Pancreas (tissue), 10 donors: ENCODE results near the gene NOXRED1. TPM values are rescaled to one million over a fixed set of nuclear protein-coding genes. Genes with fewer than 3 reads are reported as not detected.

Experiments used
- ATAC-seq, 4 donors: fragments of 200-7000 bp; cut with Tn5 transposase; one replicate each; pipeline versions ENCODE4 v1.8.0 to v1.9.1; 2020; ENCODE audit warnings: mild to moderate bottlenecking in 4 of 4, moderate library complexity in 4 of 4
- DNase-seq, 6 donors: peaks; one replicate each; pipeline ENCODE4 v3.0.0-alpha.2; 2020
- FAIRE-seq: peaks from 2 replicates; lab custom pipeline; 2012; peaks lifted over from hg19 to GRCh38; lab: Jason Lieb, UNC
- H3K27ac ChIP-seq, 4 donors: fragments of 200-600 bp; sonication (generic); 1 replicate in 3 of 4; 2 replicates in 1 of 4; pipeline versions ENCODE4 v1.5.0 to v1.8.0; 2020
- H3K27me3 ChIP-seq, 4 donors: fragments of 200-600 bp; one replicate each; pipeline ENCODE4 v1.8.0; 2021
- H3K36me3 ChIP-seq, 3 donors: fragments of 200-600 bp; sonication (generic) in 1 of 3; one replicate each; pipeline versions ENCODE4 v1.5.0 to v1.8.0; 2020 to 2021
- H3K4me1 ChIP-seq, 3 donors: fragments of 200-600 bp; one replicate each; pipeline ENCODE4 v1.8.0; 2021
- H3K4me3 ChIP-seq, 4 donors: fragments of 200-600 bp; sonication (generic) in 2 of 4; one replicate each; pipeline versions ENCODE4 v1.5.0 to v1.8.0; 2020 to 2021
- H3K9me3 ChIP-seq, 4 donors: fragments of 200-600 bp; one replicate each; pipeline ENCODE4 v1.8.0; 2021
- CTCF ChIP-seq, 4 donors: fragments of 200-600 bp; sonication (generic) in 3 of 4; IDR thresholded peaks; one replicate each; pipeline versions ENCODE4 v1.5.0 to v1.8.0; 2021; ENCODE audit warnings: antibody characterized with exemption in 4 of 4
- WGBS, 2 donors: extraction: QIAGEN DNeasy Blood & Tissue Kit; methylation state at CpG; one replicate each; pipeline ENCODE4 v1.1.7; 2013; 5-methylcytosine and 5-hydroxymethylcytosine counted together
- intact Hi-C, 3 donors: fragments of 100-400 bp; cut with DNase I; formaldehyde crosslinking; loops; one replicate each; pipeline versions ENCODE4 v1.11.1 to v1.14.2; 2022
- polyA plus RNA-seq, 2 donors: library from polyadenylated mRNA; stranded (reverse); fragments of 200-250 nt; gene quantifications; one replicate each; pipeline ENCODE4 v1.2.3, GENCODE V29; 2013
- total RNA-seq, 6 donors: library from RNA; stranded (reverse); fragmentation: NEBNext Ultra II Directional in 4 of 6; extraction: Animal tissue kit (Norgen Biotek cat#: 25700) in 4 of 6; gene quantifications; one replicate each; pipeline versions ENCODE4 v1.2.1 to v1.2.4, GENCODE V29; 2021 to 2023
- donor health status: healthy with polysubstance abuse.
- donor health status: DM: no; HTN: no; CAD: no; lungs with moderate emphysema.
- donor health status: DM: no; HTN: no; CAD: no.
- donor health status: control.
- donor health status: control.
- donor health status: Bipolar disorder and iron deficiency.
- donor health status: DM: yes; HTN: yes; CAD: no.
- donor health status: DM: no; HTN: no; CAD: no.
- donor health status: DM: no; HTN: no; CAD: no.
- donor health status: DM: yes; HTN: yes; CAD: no.

NOXRED1 gene
- total and polyA plus RNA-seq, 8 donors: 0.16 to 0.77 (median 0.43) TPM

GRCh38 chr14:77375973-77376770 is 47.2 kb downstream of the NOXRED1 start:
- Histone ChIP-seq H3K4me1 (peaks cover 0 to 12% (median 0%) of the 10 kb centered on the region in 3 donors), H3K9me3 (no peaks in the 10 kb centered on the region), H3K36me3 (no peaks in the 10 kb centered on the region), H3K4me3 (peak overlapping the region; percentile 85 to 96 (median 92)), H3K27ac (peak overlapping the region; percentile 73 to 88 (median 80)), H3K27me3 (no peaks in the 10 kb centered on the region)
- 11 to 16% methylated on average over 24 of the region's 24 CpGs for WGBS, 2 donors
- ATAC-seq (peak in 3 of 4 donors; percentile 9 to 20 (median 13)), DNase-seq (peak in 5 of 6 donors; percentile 18 to 77 (median 31)), FAIRE-seq (no peak)
- no peak for TF ChIP-seq CTCF (IDR thresholded peaks at IDR 0.05)
- intact Hi-C loops: no loop called here

- WGBS, 2 donors: 85 to 87% methylated on average over 9 of the region's 9 CpGs
- FAIRE-seq: no peak
These were observed 48.0 kb downstream of the NOXRED1 start for GRCh38 chr14:77375164-77375950.

GRCh38 chr14:77372304-77372841 is 51.0 kb downstream of the NOXRED1 start:
- Histone ChIP-seq H3K27ac (no peak overlapping the region), H3K27me3 (no peaks in the 10 kb centered on the region), H3K36me3 (no peaks in the 10 kb centered on the region), H3K9me3 (no peaks in the 10 kb centered on the region), H3K4me3 (no peak overlapping the region), H3K4me1 (peaks cover 0 to 10% (median 0%) of the 10 kb centered on the region in 3 donors)
- WGBS, 2 donors: 56 to 65% methylated on average over 4 of the region's 4 CpGs
- FAIRE-seq: no peak
- no peak for ATAC-seq
- TF ChIP-seq CTCF (IDR thresholded peaks at IDR 0.05): no peak
- DNase-seq: no peak
- intact Hi-C loops: no loop called here

More at GRCh38 chr14:77375164-77375950, 48.0 kb downstream of the NOXRED1 start:
- Histone ChIP-seq H3K27me3 (no peaks in the 10 kb centered on the region), H3K27ac (no peak overlapping the region), H3K4me3 (no peak overlapping the region), H3K36me3 (no peaks in the 10 kb centered on the region), H3K4me1 (peaks cover 0 to 12% (median 0%) of the 10 kb centered on the region in 3 donors), H3K9me3 (no peaks in the 10 kb centered on the region)
- ATAC-seq: no peak
- DNase-seq: no peak
- no peak for TF ChIP-seq CTCF (IDR thresholded peaks at IDR 0.05)
- intact Hi-C loops: no loop called here

- Histone ChIP-seq H3K27me3 (no peaks in the 10 kb centered on the region), H3K4me1 (no peaks in the 10 kb centered on the region), H3K36me3 (no peaks in the 10 kb centered on the region), H3K4me3 (no peak overlapping the region), H3K9me3 (no peaks in the 10 kb centered on the region), H3K27ac (no peak overlapping the region)
- FAIRE-seq (no peak), ATAC-seq (no peak), DNase-seq (no peak)
- intact Hi-C loops: no loop called here
- TF ChIP-seq CTCF (IDR thresholded peaks at IDR 0.05): no peak
- 63 to 85% methylated on average over 1 of the region's 1 CpG for WGBS, 2 donors
These were observed 54.0 kb downstream of the NOXRED1 start for GRCh38 chr14:77369285-77369684.
